Measurements from ENCODE around the gene CCR4.

CCR4 gene

DNA sequence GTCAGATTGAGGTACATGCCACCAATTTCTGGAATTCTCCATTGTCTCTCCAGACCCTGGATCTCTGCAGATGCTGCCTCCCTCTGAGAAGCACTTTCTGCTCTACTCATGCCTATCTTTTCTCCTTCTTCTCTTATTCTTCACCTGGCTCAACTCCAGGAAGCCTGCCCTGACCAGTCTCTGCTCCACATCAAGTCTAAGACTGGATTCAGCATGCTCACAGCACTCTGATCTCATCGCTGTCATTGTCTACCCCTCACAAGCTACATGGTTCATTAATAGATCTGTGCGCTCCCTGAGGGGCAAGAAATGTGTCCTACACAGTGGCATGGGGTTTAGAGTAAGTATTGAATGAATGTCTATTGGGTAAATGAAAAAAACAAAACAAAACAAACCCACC, 38.7 kb downstream of the CCR4 start:
- no peak for DNase-seq

DNA sequence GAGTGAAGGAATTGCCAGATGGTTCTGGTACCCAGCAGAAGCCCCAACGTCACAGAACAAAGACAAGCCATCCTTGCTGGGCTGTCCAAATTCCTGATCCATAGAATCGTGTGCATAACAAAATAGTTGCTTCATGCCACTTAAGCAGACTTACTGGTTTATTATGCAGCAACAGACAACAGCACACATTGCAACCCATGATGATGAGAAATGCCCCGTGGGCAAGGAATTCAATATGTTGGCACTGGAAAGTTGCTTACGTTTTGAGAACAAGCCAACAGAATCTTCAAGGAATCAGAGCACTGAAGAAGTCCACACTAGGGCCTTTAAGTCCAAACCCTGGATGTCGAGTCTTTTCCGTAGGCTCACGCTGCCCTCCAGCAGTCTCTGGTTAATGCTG, 40.3 kb downstream of the CCR4 start:
- DNase-seq, result no peak

DNA sequence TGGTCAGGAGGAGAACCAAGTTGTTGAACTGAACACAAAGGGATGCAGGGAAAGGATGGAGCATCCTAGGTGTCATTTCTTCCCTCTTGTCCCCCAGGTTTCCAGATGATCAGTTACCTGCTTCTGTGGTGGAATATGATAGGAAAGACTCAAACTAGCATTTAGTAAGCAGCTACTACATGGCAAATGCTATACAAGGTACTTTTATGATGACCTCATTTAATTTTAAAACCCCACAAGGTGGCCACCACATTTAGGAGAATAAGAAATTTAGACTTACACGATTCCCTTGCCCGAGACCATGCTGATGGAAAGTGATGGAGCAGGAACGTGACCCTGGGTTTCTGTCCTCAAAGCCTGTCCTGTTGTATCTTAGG, 40.9 kb downstream of the CCR4 start:
- DNase-seq, result no peak

DNA sequence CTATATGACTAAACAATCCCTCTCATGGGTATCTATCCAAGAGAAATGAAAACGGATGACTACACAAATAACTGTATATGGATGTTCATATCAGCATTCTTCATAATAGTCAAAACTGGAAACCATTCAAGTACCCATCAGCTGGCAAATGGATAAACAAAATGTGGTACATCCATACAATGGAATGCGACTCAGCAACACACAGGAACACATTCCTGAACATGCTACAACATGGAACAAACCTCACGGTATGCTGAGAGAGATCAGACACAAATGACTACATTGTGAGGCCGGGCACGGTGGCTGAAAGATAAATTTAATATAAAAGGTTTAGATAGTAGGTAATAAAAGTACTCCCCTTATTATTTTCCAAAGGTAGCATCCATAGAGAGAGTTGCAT, 42.6 kb downstream of the CCR4 start:
- no peak for DNase-seq

DNA sequence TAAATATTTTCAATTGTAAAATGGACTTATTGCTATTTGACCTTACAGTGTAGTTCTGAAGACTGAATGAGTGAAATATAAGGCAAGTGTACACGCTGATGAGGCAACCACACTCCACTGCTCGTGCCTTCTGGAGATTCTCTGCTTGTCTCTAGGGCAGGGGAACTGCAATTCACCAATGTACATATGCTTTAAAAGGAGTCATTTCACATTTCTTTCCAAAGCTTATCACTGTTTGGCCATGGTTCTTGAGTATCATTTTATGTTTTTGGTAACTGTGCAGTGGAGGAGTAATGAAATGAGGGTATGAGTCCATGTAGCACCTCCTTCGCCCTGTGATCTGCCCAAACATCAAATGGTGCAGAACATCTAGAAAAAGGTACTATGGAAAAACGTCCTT, 43.7 kb downstream of the CCR4 start:
- DNase-seq, result no peak

DNA sequence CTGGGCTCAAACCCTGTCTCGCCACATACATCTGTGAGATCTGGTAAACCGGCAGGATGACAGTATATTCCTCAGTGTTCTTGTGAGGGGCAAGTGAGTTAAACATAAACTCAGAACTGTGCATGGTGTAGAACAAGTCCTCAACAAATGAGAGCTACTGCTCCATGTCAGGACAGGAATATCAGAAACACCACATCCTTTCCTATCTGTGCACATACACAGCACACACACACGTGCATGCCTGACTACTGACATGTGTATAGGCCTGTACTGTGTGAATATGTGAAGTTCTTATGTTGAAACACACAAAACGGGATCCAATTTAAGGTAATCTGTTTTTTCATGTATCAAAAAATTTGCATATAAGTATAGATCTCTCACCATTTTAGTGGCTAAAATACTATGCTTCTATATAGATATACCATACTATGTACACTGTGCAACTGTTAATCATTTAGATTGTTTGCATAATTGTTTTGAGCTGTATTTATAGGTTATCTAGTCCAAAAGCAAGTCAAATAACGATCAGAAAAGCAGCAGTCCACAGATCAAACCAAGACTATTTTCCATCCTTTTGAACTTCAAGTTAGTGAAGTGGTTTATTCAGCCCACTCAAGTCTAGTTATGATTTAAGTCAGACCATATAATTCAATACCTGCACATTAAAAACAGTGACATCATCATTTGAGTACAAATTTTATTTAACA, 44.8 kb downstream of the CCR4 start:
- DNase-seq, result no peak

DNA sequence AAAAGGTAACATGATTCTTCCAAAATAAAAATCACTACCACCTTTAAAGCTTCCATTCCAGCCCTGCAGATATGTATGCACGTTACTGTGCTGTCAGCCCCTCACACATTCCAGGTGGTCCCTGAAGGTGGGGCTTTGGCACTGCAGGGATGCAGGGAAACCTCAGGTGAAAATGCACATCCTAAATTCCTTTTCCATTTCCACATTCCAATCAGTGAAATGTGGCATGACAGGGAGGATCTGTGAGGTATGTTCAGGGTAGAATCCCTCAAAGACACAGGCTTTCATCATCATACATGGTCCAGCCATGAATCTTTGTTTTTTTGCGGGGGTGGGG, 45.3 kb downstream of the CCR4 start:
- DNase-seq, result no peak

DNA sequence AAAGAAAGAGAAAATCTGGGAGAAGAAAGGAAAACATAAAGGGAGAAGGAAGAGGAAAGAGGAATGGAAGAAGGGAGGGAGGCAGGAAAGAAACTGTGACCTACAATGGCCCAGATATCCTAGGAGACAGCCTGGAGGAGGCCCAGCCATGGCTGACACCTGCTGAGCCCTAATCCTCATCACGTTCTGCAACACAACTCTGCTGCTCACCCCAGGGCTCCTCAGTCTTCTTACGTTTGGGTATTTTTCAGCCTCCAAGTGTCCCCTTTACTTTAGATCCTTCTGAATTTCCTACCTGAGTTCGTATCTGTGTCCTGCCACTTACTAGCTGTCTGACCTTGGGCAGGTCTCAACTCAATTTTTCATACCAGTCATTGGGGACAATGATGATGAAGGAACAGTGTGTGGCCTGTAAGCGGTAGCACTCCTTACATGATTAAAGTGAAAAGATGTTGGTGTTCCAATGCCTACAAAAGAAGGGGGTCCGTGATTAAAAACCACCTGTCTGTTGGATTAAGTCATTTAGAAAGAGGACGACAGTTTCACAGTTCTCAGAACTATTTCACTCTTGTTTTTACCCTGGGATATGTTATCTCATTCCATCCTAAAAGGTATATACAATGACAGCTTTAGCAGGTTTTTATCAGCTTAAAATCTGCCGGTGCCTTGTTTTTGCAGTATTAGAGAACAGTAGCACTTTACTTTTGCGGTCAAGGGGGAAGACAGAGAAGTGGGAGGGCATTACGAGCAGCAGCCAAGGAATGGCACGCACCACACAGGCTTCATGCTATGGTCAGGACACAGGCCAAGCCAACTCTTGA, 47.4 kb downstream of the CCR4 start:
- no peak for DNase-seq

DNA sequence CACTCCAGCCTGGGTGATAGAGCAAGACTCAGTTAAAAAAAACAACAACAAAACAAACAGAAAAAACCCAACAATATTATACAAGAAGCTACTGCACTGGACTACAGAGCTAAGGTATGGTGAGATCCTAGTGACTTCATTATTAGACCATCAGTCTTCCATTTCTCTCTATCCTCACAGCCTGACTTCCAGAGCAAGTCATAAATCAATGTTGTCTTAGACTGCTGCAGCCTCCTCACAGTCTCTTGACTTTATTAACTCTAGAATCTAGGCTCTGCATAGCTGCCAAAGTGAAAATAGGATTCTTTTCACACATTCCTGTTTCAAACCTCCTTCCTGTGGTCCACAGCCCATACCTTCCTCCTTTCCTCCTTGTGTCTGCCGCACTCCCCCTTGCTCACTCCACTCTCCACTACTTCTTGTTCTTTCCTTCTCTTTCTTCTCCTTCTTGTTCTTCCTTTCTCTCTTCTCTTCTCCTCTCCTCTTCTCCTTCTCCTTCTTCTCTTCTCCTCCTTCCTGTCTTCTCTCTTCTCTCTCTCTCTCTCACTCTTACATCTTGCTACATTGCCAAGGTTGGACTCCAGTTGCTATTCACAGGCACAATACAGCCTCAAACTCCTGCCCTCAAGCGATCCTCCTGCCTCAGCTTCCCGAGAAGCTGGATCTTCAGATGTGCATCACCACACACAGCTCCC, 49.4 kb downstream of the CCR4 start:
- DNase-seq, result no peak

DNA sequence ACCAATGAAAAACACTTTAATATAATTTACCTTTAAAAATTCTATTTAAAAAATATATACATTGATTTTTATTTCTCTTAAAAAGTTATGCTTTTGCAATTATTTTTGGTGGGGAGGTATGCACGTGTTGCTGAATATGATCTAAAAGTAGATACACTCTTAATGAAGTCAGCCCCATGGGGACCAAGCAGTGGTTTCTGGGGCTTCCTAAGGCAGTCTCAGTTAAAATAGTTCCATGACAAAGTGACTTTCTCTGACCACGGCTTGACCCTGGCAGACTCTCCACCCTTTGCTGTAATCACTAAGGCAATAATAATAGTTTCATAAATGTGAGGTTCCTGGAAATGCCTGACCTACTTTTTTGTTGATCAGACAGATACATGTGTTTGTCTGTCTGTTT, 50.4 kb downstream of the CCR4 start:
- no peak for DNase-seq

DNA sequence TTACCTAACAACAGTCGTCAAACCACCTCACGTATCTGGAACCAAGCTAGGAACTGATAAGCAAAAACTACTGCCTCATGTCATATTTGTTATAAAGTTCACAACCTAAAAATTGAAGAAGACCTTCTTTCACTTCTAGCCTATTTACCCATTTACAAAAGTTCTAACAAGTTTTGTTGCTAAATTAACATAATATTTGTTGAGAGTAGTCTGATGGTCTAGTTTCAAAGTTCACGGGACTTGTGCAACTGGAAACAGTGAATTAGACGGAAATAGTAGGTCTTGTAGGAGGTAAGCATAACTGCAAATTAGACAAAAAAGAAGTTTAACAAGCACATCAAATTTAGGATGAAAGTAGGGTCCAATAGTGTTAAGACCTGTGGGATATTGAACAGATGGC, 51.9 kb downstream of the CCR4 start:
- DNase-seq, result no peak

DNA sequence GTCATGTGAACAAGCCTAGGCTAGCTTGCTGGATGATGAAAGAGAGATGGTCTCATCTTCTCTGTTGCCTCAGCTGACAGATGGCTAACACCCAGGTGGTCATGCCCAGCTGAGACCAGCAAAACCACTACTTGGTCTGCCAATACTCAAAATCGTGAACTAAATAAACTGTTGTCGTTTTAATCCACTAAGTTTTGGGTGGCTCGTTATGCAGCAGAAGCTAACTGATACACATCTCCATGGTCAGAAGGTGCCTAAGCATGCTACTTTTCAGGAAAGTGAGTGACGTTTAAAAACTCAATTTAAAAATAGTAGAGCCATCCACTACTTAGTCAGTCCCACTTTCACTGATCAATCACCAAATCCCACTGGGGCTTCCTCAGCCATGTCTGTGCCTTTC, 52.8 kb downstream of the CCR4 start:
- no peak for DNase-seq

DNA sequence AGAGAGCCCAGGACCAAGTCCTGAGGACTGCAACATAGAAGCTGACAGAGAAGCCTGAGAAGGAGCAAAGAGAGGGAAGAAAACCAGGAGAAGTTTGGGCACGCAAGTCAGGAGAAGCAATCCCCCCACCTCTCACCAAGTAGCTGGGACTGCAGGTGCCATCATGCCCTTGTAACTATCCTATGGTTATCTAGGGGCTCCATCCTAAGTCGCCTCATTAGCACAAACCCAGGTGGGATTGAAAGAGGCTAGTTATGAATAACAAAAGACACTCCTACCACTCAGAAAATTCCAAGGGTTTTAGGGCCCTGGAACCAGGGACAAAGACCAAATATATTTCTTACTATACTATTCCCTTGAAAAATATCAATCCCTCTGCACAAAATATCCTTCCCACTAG, 53.5 kb downstream of the CCR4 start:
- no peak for DNase-seq
